Immature natural killer cell (primary cell): ENCODE results near the gene KCNE3. TPM values are rescaled to one million over a fixed set of nuclear protein-coding genes. Genes with fewer than 3 reads are reported as not detected.
A peak's percentile ranks its signal among the peaks of the same experiment; 100 is the strongest.
"Not testable (repeated sequence)": the region's sequence is repeated elsewhere in the genome, so short reads cannot be mapped to it uniquely, and the experiment has no call there.

Experiments
- DNase-seq, 3 donors: peaks; one replicate each; pipeline ENCODE4 v3.0.0; 2022; ENCODE audit warnings: mixed read lengths in 1 of 3
- H3K27ac Mint-ChIP-seq, 6 donors: one replicate each; pipeline ENCODE4 v1.8.0; 2020; ENCODE audit warnings: mixed read lengths in 6 of 6, mild to moderate bottlenecking in 5 of 6, inconsistent platforms in 4 of 6, moderate library complexity in 3 of 6
- H3K27me3 Mint-ChIP-seq, 3 donors: one replicate each; pipeline ENCODE4 v1.8.0; 2020 to 2021; ENCODE audit warnings: low read depth in 3 of 3, mild to moderate bottlenecking in 3 of 3, mixed read lengths in 3 of 3, moderate library complexity in 3 of 3, inconsistent platforms in 1 of 3
- H3K36me3 Mint-ChIP-seq, 3 donors: one replicate each; pipeline ENCODE4 v1.8.0; 2020; ENCODE audit warnings: mixed read lengths in 3 of 3, inconsistent platforms in 2 of 3, mild to moderate bottlenecking in 2 of 3
- H3K4me1 Mint-ChIP-seq, 2 donors: one replicate each; pipeline ENCODE4 v1.8.0; 2020; ENCODE audit warnings: inconsistent platforms in 2 of 2, mild to moderate bottlenecking in 2 of 2, mixed read lengths in 2 of 2, moderate library complexity in 1 of 2
- H3K4me3 Mint-ChIP-seq, 5 donors: one replicate each; pipeline ENCODE4 v1.8.0; 2020; ENCODE audit warnings: mild to moderate bottlenecking in 5 of 5, mixed read lengths in 5 of 5, inconsistent platforms in 3 of 5, moderate library complexity in 3 of 5
- H3K9me3 Mint-ChIP-seq, 6 donors: one replicate each; pipeline ENCODE4 v1.8.0; 2020; ENCODE audit warnings: mild to moderate bottlenecking in 6 of 6, mixed read lengths in 6 of 6, inconsistent platforms in 4 of 6, moderate library complexity in 3 of 6
- polyA plus RNA-seq, 3 donors: library from polyadenylated mRNA; unstranded; fragments of 300-500 nt; fragmentation: Illumina TruSeq; gene quantifications; one replicate each; pipeline ENCODE4 v1.2.3, GENCODE V29; 2021

The KCNE3 gene
- polyA plus RNA-seq, 3 donors from 2014 or later: 0.54 TPM; not detected in 2

- Mint-ChIP-seq H3K4me3 (no peak overlapping the region), H3K27ac (no peak overlapping the region), H3K36me3 (no peaks in the 10 kb centered on the region), H3K27me3 (peaks cover 3 to 5% (median 5%) of the 10 kb centered on the region in 3 donors), H3K4me1 (no peaks in the 10 kb centered on the region), H3K9me3 (no peaks in the 10 kb centered on the region)
- DNase-seq: no peak
Observed at GRCh38 chr11:74444173-74444826, 23.0 kb downstream of the KCNE3 start.

DNA sequence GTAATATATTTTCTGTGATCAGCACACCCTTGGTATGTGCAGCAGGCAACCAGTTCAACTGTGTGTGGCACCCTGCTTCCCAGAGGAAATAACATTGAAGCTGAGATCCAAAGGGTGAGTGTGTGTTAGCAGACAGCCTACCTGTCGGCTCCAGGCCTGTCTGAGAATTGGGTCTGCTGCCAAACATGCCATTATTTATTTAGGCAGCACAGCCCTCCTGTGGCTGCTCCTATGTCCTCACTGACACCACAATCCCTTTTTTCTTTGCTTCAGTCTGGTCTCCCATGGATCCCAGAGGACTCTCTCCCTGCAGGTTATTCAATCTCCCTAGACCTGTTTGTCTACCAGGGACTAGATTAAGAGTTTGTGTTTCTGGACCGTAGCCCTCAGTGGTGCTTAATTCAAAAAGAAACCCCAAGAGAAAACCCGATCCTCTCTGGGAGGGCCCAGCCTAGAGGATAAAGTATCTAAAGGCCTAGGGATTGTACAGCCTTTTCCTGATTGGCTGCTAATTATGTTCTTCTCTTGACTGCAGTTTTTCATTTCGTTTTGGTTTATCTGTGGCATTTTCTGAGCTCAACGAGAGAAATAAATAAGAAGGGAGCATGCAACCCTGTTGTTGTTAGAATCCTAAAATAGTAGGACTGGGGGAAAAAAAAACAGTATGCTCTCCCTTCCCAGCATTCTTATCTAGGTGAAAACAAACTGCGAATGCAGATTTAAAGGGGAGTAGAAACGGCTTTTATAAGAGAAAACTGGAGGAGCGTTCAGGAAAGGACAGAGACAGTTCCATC, 24.1 kb downstream of the KCNE3 start:
- no peaks in the 10 kb centered on the region for H3K9me3 Mint-ChIP-seq
- H3K4me3 Mint-ChIP-seq: no peak overlapping the region
- no peak overlapping the region for H3K27ac Mint-ChIP-seq
- no peaks in the 10 kb centered on the region for H3K36me3 Mint-ChIP-seq
- DNase-seq: no peak
- H3K27me3 Mint-ChIP-seq: peaks cover 5% of the 10 kb centered on the region in 3 donors
- H3K4me1 Mint-ChIP-seq: no peaks in the 10 kb centered on the region

- no peak for DNase-seq
- H3K27ac Mint-ChIP-seq: no peak overlapping the region
- H3K4me1 Mint-ChIP-seq: no peaks in the 10 kb centered on the region
- H3K36me3 Mint-ChIP-seq: no peaks in the 10 kb centered on the region
- H3K9me3 Mint-ChIP-seq: no peaks in the 10 kb centered on the region
- H3K27me3 Mint-ChIP-seq: peaks cover 3 to 5% (median 5%) of the 10 kb centered on the region in 3 donors
- H3K4me3 Mint-ChIP-seq: no peak overlapping the region
Observed at GRCh38 chr11:74442636-74443035, 24.7 kb downstream of the KCNE3 start.

DNA sequence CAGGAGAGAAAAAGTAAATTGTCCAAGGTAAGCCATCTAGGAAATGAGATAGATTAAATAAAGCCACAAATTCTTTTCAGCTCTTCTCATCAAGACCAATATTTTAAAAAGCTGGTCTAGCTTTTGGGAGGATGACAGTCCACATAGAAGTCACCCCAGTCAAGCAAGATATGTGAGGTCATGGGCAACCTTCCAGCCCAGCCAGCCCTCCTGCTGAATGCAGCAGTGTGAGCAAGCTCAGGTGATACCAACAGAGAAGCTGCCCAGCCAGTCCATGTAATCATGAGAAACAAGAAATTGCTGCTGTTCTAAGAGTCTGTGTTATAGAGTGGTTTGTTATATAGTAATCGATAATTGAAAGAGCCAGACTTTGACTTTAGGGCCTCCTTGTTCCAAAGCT, 28.7 kb downstream of the KCNE3 start:
- H3K9me3 Mint-ChIP-seq: no peaks in the 10 kb centered on the region
- no peak overlapping the region for H3K27ac Mint-ChIP-seq
- H3K4me3 Mint-ChIP-seq: no peak overlapping the region
- H3K36me3 Mint-ChIP-seq: no peaks in the 10 kb centered on the region
- H3K4me1 Mint-ChIP-seq: no peaks in the 10 kb centered on the region
- peaks cover 2% of the 10 kb centered on the region in 3 donors for H3K27me3 Mint-ChIP-seq
- DNase-seq: no peak

GRCh38 chr11:74437441-74438042, 29.8 kb downstream of the KCNE3 start:
- no peak overlapping the region for H3K4me3 Mint-ChIP-seq
- DNase-seq: no peak
- no peaks in the 10 kb centered on the region for H3K36me3 Mint-ChIP-seq
- no peak overlapping the region for H3K27ac Mint-ChIP-seq
- no peaks in the 10 kb centered on the region for H3K9me3 Mint-ChIP-seq
- no peaks in the 10 kb centered on the region for H3K4me1 Mint-ChIP-seq
- H3K27me3 Mint-ChIP-seq: peaks cover 2% of the 10 kb centered on the region in 3 donors

DNA sequence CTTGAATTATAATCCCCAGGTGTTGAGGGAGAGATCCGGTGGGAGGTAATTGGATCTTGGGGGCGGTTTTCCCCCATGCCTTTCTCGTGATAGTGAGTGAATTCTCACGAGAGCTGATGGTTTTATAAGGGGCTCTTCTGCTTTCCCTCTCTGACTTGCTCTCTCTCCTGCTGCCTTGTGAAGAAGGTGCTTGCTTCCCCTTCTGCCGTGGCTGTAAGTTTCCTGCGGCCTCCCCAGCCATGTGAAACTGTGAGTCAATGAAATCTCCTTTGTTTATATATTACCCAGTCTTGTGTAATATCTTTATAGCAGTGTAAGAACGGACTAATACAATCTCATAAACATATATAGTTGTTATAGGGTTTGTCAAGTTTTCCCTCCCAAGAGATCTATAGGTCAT, 32.8 kb downstream of the KCNE3 start:
- peaks cover 1 to 5% (median 2%) of the 10 kb centered on the region in 3 donors for H3K27me3 Mint-ChIP-seq
- no peak for DNase-seq
- no peak overlapping the region for H3K27ac Mint-ChIP-seq
- no peaks in the 10 kb centered on the region for H3K4me1 Mint-ChIP-seq
- no peaks in the 10 kb centered on the region for H3K9me3 Mint-ChIP-seq
- no peaks in the 10 kb centered on the region for H3K36me3 Mint-ChIP-seq
- H3K4me3 Mint-ChIP-seq: no peak overlapping the region

- no peak for DNase-seq
- no peak overlapping the region for H3K27ac Mint-ChIP-seq
- H3K4me3 Mint-ChIP-seq: no peak overlapping the region
- H3K9me3 Mint-ChIP-seq: no peaks in the 10 kb centered on the region
- no peaks in the 10 kb centered on the region for H3K36me3 Mint-ChIP-seq
- H3K4me1 Mint-ChIP-seq: no peaks in the 10 kb centered on the region
- H3K27me3 Mint-ChIP-seq: peaks cover 0 to 7% (median 3%) of the 10 kb centered on the region in 3 donors
Observed at GRCh38 chr11:74429205-74429604, 38.1 kb downstream of the KCNE3 start.

- peaks cover 0 to 7% (median 3%) of the 10 kb centered on the region in 3 donors for H3K27me3 Mint-ChIP-seq
- no peak for DNase-seq
- no peaks in the 10 kb centered on the region for H3K9me3 Mint-ChIP-seq
- no peaks in the 10 kb centered on the region for H3K36me3 Mint-ChIP-seq
- no peak overlapping the region for H3K27ac Mint-ChIP-seq
- H3K4me3 Mint-ChIP-seq: no peak overlapping the region
- H3K4me1 Mint-ChIP-seq: no peaks in the 10 kb centered on the region
Observed at GRCh38 chr11:74427384-74427886, 39.9 kb downstream of the KCNE3 start.

- no peaks in the 10 kb centered on the region for H3K36me3 Mint-ChIP-seq
- no peak overlapping the region for H3K4me3 Mint-ChIP-seq
- no peak overlapping the region for H3K27ac Mint-ChIP-seq
- H3K4me1 Mint-ChIP-seq: no peaks in the 10 kb centered on the region
- DNase-seq: no peak
- H3K27me3 Mint-ChIP-seq: peaks cover 0 to 4% (median 3%) of the 10 kb centered on the region in 3 donors
- no peaks in the 10 kb centered on the region for H3K9me3 Mint-ChIP-seq
Observed at GRCh38 chr11:74425100-74425499, 42.2 kb downstream of the KCNE3 start.

- no peak overlapping the region for H3K27ac Mint-ChIP-seq
- no peak for DNase-seq
- no peak overlapping the region for H3K4me3 Mint-ChIP-seq
- no peaks in the 10 kb centered on the region for H3K36me3 Mint-ChIP-seq
- no peaks in the 10 kb centered on the region for H3K4me1 Mint-ChIP-seq
- H3K9me3 Mint-ChIP-seq: no peaks in the 10 kb centered on the region
- peaks cover 0 to 5% (median 2%) of the 10 kb centered on the region in 3 donors for H3K27me3 Mint-ChIP-seq
Observed at GRCh38 chr11:74418509-74418895, 48.8 kb downstream of the KCNE3 start.

DNA sequence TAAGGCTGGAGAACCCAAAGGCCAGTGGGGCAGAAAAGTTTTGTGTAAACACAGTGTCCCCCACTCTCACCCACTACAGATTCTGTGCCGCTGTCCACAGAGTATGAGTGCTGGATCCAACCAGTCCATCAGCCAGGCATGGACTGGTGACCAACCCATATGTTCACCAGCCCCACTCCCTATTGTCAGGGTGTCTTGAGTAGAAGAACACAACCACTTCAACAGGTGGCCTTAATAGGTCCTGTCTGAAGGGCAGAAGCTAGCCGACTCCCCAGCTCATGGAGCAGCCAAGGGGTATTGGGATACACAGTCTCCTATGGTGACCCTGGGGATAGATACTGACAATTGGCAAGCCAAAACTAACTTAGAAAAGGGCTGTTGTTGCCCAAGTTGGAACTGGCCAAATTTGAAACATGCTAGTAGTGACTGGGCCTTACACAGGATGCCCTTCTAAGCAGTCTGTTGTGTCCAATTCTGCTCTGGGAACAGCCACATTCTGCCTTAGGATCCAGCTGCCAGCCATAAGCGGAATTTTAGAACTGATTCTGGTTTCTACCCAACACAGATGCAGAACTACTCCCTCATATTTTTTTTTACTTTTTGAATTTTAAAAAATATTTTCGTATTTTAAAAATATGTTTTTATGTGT, 49.4 kb downstream of the KCNE3 start:
- H3K36me3 Mint-ChIP-seq: no peaks in the 10 kb centered on the region
- no peaks in the 10 kb centered on the region for H3K4me1 Mint-ChIP-seq
- peaks cover 0 to 7% (median 2%) of the 10 kb centered on the region in 3 donors for H3K27me3 Mint-ChIP-seq
- H3K9me3 Mint-ChIP-seq: no peaks in the 10 kb centered on the region
- H3K27ac Mint-ChIP-seq: no peak overlapping the region
- DNase-seq: no peak
- no peak overlapping the region for H3K4me3 Mint-ChIP-seq

DNA sequence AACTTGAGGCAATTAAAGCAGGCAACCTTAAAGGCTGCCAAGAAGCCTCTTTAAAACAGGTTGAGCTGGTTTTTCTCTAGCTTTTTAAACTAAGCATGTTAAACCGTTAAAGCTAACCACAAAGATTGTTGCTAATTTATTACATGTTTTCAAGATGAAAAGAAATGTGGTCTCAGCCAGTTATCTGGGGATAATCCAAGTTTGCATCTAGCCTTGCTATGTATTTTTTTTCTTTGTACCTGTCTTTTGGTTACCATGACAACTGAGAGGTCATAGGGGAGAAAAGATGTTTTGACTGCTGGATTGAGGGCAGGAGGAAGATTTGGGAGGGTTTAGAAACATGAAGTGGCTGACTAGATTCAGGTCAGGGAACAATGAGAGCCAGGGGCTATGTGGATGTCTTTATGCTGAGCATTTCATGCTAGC, 50.0 kb downstream of the KCNE3 start:
- Mint-ChIP-seq H3K36me3 (no peaks in the 10 kb centered on the region), H3K4me1 (no peaks in the 10 kb centered on the region), H3K9me3 (no peaks in the 10 kb centered on the region), H3K4me3 (no peak overlapping the region), H3K27ac (peak overlapping the region in 2 of 6 donors; percentile 18 to 22), H3K27me3 (peaks cover 0 to 7% (median 4%) of the 10 kb centered on the region in 3 donors)
- DNase-seq: no peak

DNA sequence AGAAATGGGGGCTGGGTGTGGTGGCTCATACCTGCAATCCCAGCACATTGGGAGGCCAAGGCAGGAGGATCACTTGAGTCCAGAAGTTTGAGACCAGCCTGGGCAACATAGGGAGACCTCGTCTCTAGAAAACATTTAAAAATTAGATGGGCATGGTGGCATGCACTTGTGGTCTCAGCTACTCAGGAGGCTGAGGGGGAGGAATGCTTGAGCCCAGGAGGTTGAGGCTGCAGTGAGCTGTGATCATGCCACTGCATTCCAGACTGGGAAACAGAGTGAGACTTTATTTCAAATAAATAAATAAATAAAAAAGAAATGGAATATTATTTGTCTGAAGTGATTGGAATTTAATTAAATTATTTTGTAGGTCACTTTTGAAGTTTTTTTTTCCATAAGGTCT, 50.4 kb downstream of the KCNE3 start:
- not testable (repeated sequence) for H3K4me1 Mint-ChIP-seq, H3K36me3 Mint-ChIP-seq, DNase-seq, H3K4me3 Mint-ChIP-seq, H3K9me3 Mint-ChIP-seq, H3K27ac Mint-ChIP-seq, H3K27me3 Mint-ChIP-seq
